NCI-H2227 treated with DMSO at 0.1 percent for 48 hours (cell line): ENCODE measurements around the gene FEZF1.

Experiments used
- DNase-seq: peaks from one replicate; lab custom pipeline; 2025; lab: John Stamatoyannopoulos, UW

FEZF1 gene

DNA sequence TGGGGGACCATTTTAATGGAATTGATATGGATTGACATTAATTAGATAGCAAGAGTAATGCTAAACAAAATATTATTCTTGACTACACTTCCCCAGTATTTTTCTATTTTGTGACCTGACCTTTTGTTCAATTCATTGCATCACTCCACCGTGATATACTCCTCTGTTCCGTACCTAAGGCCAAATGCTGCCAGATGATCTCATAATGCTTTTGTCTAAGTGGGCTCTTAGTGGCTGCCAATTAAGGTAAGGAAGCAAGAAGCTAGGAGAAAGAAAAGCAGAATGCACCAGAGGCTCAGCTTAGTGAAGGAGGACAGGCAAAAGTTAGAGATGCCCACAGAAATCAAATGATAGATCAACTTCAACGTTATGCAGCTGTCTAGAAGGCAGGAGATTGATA, 36.4 kb downstream of the FEZF1 start:
- no peak for DNase-seq

DNA sequence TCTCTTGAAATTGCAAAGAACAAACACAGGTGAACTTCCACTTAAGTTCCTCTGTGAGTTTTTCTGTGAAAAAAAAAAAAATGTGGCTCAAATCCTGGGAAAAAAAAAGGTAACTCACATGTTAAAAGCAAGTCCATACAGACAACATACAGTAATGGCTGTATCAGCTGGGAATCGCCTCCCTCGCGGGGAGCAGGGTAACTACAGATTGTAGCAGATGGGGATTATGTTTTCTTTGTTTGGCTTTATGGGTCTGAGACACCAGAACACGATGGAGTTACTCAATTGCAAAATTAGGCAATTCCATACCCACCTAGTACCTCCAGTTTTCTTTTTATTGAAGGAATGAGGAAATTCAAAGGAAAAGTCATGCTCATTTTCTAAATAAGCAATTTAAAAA, 42.3 kb downstream of the FEZF1 start:
- DNase-seq = no peak

DNA sequence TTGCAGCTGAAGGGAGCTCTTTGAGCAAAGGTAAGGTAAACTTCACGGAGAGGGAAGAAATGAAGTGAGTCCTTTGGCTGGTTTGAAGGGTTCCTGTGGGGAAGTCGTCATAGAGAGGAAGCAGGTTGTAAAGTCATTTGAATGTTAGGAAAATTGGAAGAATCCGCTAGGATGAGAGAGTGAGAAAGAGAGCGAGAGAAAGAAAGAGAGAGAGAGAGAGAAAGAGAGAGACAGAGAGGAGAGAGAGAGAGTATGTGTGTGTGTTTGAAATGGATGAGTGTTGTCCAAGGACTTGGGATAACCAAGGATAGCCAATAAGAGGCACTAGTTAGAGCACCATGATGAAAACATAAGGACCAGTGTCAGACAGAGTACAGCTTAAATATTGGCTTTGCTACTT, 43.1 kb downstream of the FEZF1 start:
- DNase-seq = no peak

DNA sequence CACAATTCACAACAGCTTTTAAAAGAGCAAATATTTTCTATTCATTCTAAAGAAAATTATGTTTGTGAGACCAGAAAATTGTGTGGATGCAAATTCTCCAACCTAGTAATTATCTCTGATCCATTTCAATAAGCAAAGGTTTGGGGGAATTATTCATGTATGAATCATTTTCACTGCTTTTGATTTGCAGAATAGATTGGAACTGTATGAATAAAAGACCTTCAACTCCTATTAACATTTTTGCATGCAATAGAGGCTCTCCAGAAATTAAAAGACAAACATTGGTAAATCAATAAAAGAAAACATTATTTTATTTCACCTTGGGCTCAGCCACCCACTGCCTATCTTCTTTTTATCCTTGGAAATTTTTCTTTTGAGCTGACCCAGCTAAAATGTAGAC, 43.5 kb downstream of the FEZF1 start:
- no peak for DNase-seq

DNA sequence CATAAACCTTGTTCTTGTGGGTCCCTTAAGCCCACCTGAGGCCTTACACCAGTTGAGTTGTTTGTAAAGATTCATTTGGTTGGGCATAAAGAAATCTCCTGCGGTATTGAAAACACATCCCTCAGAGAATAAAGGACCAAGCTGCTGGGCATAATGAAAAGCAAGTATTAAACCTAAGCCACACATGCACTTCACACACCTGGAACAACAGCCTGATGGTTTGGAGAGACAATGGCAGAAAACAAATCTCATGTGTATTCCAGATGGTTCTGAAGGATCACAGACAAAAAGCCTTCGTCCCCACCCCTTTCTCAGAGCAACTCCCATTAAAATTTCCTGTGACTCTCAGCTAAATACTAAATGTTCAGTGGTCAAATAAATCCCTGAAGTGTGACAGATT, 44.2 kb downstream of the FEZF1 start:
- no peak for DNase-seq

DNA sequence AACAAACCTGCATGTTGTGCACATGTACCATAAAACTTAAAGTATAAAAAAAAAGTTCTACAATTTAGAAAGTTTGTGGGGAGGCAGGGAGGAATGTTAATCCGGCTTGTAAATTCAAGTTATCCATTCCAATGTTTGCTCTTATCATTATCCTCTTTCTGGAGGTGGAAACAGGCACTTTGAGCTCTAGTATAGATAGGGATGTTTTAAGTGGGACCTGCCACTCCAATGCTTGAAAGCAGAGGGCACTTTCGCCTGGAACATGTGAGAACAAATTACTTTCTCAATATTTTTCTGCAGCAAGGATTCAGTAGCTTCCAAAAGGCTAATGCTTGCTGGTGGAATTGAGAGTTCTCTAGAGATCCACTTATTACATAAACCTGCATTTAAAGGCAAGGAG, 45.6 kb downstream of the FEZF1 start:
- DNase-seq = no peak

DNA sequence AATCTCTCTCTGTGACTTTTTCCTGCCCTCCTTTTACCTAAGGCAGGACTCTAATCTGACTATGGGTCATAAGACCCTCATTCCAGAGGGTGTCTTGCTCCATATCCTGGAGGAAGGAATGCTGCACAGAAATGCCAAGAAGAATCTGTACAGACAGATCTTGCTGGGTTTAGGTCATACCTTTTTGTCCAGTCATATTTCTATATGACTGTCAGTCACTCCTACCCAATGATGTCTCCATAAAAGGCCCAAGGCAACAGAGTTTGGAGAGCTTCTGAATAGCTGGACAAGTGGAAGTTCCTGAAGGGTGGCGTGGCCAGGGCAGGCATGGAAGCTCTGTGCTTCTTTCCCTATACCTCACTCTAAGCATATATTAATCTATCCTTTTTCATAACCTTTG, 47.5 kb downstream of the FEZF1 start:
- no peak for DNase-seq

DNA sequence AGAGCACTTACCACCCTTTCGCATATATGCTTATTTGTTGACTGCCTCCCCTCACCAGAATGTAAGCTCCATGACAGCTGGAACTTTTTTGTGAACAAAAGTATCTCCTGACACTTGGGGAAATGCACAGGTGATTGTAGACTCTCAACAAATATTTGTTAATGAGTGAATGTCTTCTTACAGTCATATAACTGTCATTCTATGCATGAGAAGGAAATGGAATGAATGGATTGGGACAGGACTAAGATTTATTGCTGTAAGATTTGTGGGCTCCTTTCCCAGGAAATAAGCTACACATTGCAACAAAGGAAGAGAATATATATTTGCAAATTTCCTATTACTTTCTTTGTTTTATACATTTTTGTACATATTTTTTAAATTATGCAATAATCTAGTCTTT, 48.5 kb downstream of the FEZF1 start:
- DNase-seq = no peak

DNA sequence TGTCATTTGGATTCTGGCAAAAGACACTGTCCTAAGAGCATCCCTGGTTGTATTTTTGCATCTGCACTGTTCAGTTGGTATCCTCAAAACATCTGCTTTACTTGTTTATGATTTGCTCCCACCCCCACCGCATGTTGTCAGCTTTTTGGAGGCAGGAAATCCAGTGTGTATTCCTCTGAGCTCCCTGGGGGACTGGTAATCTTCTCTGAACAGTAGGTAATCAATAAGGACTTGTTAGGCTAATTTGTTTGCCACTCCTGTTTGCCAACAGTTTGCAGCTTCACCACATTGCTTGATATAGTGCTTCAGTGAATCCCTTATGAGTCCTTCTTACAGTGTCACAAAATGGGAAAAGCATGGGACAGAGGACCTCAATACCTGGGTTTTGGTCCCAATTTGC, 49.1 kb downstream of the FEZF1 start:
- DNase-seq = no peak
